ENCODE results near the gene MAST4. TPM values are rescaled to one million over a fixed set of nuclear protein-coding genes. Genes with fewer than 3 reads are reported as not detected.
A peak's percentile ranks its signal among the peaks of the same experiment; 100 is the strongest.

Gene MAST4
- total and polyA plus RNA-seq, 2 donors from 2014 or later: 27.3 to 31.4 TPM

DNA sequence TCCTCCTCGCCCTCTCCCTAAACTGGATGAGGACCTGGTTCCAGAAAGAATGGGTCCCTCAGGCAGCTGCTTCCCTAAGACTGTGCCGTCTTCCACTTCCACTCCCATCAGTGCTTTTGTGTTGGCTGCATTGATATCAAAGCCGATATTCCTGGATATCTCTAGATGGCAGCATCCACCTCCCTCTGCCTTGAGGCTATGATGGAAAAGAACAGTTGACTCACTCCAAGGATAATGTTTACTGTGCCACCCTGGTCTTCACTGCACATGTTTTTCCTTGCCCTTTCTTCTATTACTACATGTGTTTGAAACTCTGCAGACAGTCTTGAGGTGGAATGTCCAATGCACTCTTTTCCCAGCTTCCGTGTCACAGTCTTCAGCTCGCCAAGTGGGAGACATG is 211.6 kb downstream of the MAST4 start:
- Histone ChIP-seq H3K27ac (ENCODE audit: low read depth in 2 of 2, low read length in 2 of 2) (no peak overlapping the region), H3K36me3 (ENCODE audit: control insufficient read depth in 2 of 3, insufficient read depth in 3 of 3, low read length in 3 of 3) (peaks cover 0 to 8% (median 4%) of the 10 kb centered on the region in 3 donors), H3K27me3 (ENCODE audit: control insufficient read depth, insufficient read depth, low read length) (no peaks in the 10 kb centered on the region), H3K4me3 (ENCODE audit: low read length in 3 of 3) (no peak overlapping the region), H3K9ac (ENCODE audit: low read length in 3 of 3) (no peak overlapping the region), H3K4me1 (ENCODE audit: control insufficient read depth in 2 of 3, insufficient read depth in 2 of 3, low read depth in 1 of 3, low read length in 3 of 3) (no peaks in the 10 kb centered on the region), H3K9me3 (ENCODE audit: control insufficient read depth in 2 of 3, insufficient read depth in 1 of 3, low read length in 3 of 3) (no peaks in the 10 kb centered on the region)
- no peak for FAIRE-seq
- peak in 2 of 5 donors; percentile 32 to 58 for DNase-seq
- peak; percentile 27 for TF ChIP-seq CTCF (IDR thresholded peaks at IDR 0.05; ENCODE audit: borderline replicate concordance, extremely low read depth, insufficient read depth)
- intact Hi-C loops (cut with DNase I): no loop called here

DNA sequence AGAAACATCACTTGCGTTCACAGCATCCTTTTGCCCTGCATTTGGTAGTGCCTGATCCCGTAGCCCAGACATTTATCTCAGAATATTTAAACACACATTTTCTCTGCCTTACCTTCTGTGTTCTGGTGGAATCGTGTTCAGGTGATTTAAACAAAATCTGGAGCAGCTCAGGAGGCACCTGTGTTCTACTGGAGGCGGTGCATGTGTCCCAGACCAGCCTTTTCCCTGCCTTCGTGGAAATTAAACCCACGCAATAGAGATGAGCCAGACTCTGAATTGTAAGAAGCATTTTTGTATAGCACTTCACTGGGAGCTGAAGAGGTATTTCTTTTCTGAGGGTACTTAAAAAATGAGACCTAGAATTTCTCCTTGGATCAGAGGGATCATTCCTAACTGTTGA is 212.5 kb downstream of the MAST4 start:
- FAIRE-seq: no peak
- H3K27ac ChIP-seq (ENCODE audit: low read depth in 2 of 2, low read length in 2 of 2): no peak overlapping the region
- H3K9me3 ChIP-seq (ENCODE audit: control insufficient read depth in 2 of 3, insufficient read depth in 1 of 3, low read length in 3 of 3): no peaks in the 10 kb centered on the region
- H3K27me3 ChIP-seq (ENCODE audit: control insufficient read depth, insufficient read depth, low read length): no peaks in the 10 kb centered on the region
- intact Hi-C loops (cut with DNase I): no loop called here
- peaks cover 0 to 8% (median 4%) of the 10 kb centered on the region in 3 donors for H3K36me3 ChIP-seq (ENCODE audit: control insufficient read depth in 2 of 3, insufficient read depth in 3 of 3, low read length in 3 of 3)
- DNase-seq: no peak
- no peak overlapping the region for H3K4me3 ChIP-seq (ENCODE audit: low read length in 3 of 3)
- H3K9ac ChIP-seq (ENCODE audit: low read length in 3 of 3): no peak overlapping the region
- TF ChIP-seq CTCF (IDR thresholded peaks at IDR 0.05; ENCODE audit: borderline replicate concordance, extremely low read depth, insufficient read depth): no peak
- no peaks in the 10 kb centered on the region for H3K4me1 ChIP-seq (ENCODE audit: control insufficient read depth in 2 of 3, insufficient read depth in 2 of 3, low read depth in 1 of 3, low read length in 3 of 3)

GRCh38 chr5:66810151-66810550 is 214.0 kb downstream of the MAST4 start:
- Histone ChIP-seq H3K27me3 (ENCODE audit: control insufficient read depth, insufficient read depth, low read length) (no peaks in the 10 kb centered on the region), H3K4me3 (ENCODE audit: low read length in 3 of 3) (no peak overlapping the region), H3K4me1 (ENCODE audit: control insufficient read depth in 2 of 3, insufficient read depth in 2 of 3, low read depth in 1 of 3, low read length in 3 of 3) (no peaks in the 10 kb centered on the region), H3K27ac (ENCODE audit: low read depth in 2 of 2, low read length in 2 of 2) (no peak overlapping the region), H3K9me3 (ENCODE audit: control insufficient read depth in 2 of 3, insufficient read depth in 1 of 3, low read length in 3 of 3) (no peaks in the 10 kb centered on the region), H3K36me3 (ENCODE audit: control insufficient read depth in 2 of 3, insufficient read depth in 3 of 3, low read length in 3 of 3) (peaks cover 0 to 8% (median 4%) of the 10 kb centered on the region in 3 donors), H3K9ac (ENCODE audit: low read length in 3 of 3) (no peak overlapping the region)
- FAIRE-seq (no peak), DNase-seq (no peak)
- intact Hi-C loops (cut with DNase I): no loop called here
- no peak for TF ChIP-seq CTCF (IDR thresholded peaks at IDR 0.05; ENCODE audit: borderline replicate concordance, extremely low read depth, insufficient read depth)

- H3K27me3 ChIP-seq (ENCODE audit: control insufficient read depth, insufficient read depth, low read length): no peaks in the 10 kb centered on the region
- H3K27ac ChIP-seq (ENCODE audit: low read depth in 2 of 2, low read length in 2 of 2): no peak overlapping the region
- H3K9ac ChIP-seq (ENCODE audit: low read length in 3 of 3): no peak overlapping the region
- FAIRE-seq (no peak), DNase-seq (no peak)
- H3K4me3 ChIP-seq (ENCODE audit: low read length in 3 of 3): no peak overlapping the region
- no peaks in the 10 kb centered on the region for H3K4me1 ChIP-seq (ENCODE audit: control insufficient read depth in 2 of 3, insufficient read depth in 2 of 3, low read depth in 1 of 3, low read length in 3 of 3)
- peaks cover 0 to 8% (median 4%) of the 10 kb centered on the region in 3 donors for H3K36me3 ChIP-seq (ENCODE audit: control insufficient read depth in 2 of 3, insufficient read depth in 3 of 3, low read length in 3 of 3)
- no peaks in the 10 kb centered on the region for H3K9me3 ChIP-seq (ENCODE audit: control insufficient read depth in 2 of 3, insufficient read depth in 1 of 3, low read length in 3 of 3)
- intact Hi-C loops (cut with DNase I): no loop called here
- no peak for TF ChIP-seq CTCF (IDR thresholded peaks at IDR 0.05; ENCODE audit: borderline replicate concordance, extremely low read depth, insufficient read depth)
Measured at GRCh38 chr5:66810848-66811261, 214.7 kb downstream of the MAST4 start.
